CD4-positive, alpha-beta T cell (primary cell): ENCODE results near the gene TRMT44. TPM values are rescaled to one million over a fixed set of nuclear protein-coding genes. Genes with fewer than 3 reads are reported as not detected.
A peak's percentile ranks its signal among the peaks of the same experiment; 100 is the strongest.

Experiments
- ATAC-seq: fragments of 200-7000 bp; cut with Tn5 transposase; one replicate; pipeline ENCODE4 v1.10.0; 2022; ENCODE audit warnings: mild to moderate bottlenecking; ENCODE audit not compliant: poor library complexity
- CTCF ChIA-PET: fragments of 350-600 bp; sonication (Branson Sonifier 250); formaldehyde crosslinking; loops from one replicate; lab custom pipeline; 2021; ENCODE audit warnings: antibody characterized with exemption, inconsistent platforms; lab: Charles Lee
- POLR2A ChIA-PET: fragments of 350-600 bp; sonication (Branson Sonifier 250); formaldehyde crosslinking; loops from one replicate; lab custom pipeline; 2021; ENCODE audit warnings: antibody characterized with exemption, inconsistent platforms; lab: Charles Lee
- DNase-seq, 14 experiments: peaks; one replicate each; pipeline ENCODE4 v3.0.0-alpha.2; 2013 to 2020; ENCODE audit warnings: mixed read lengths in 2 of 14
- H3K27ac ChIP-seq, 2 donors: one replicate each; pipeline versions ENCODE4 v1.5.1 to v1.7.0; 2013; ENCODE audit warnings: low read length in 2 of 2, low read depth in 1 of 2, mild to moderate bottlenecking in 1 of 2
- H3K27me3 ChIP-seq, 2 experiments: 1 replicate in 1 of 2; 2 replicates in 1 of 2; pipeline versions ENCODE4 v1.6.1 to v1.7.0; 2013; ENCODE audit warnings: low read length in 2 of 2, control low read depth in 1 of 2, mild to moderate bottlenecking in 1 of 2, moderate library complexity in 1 of 2; ENCODE audit not compliant: insufficient read depth in 2 of 2, control insufficient read depth in 1 of 2
- H3K36me3 ChIP-seq: one replicate; pipeline ENCODE4 v1.6.1; 2013; ENCODE audit warnings: low read length, control low read depth; ENCODE audit not compliant: insufficient read depth
- H3K4me1 ChIP-seq: one replicate; pipeline ENCODE4 v1.6.1; 2013; ENCODE audit warnings: low read length, control low read depth; ENCODE audit not compliant: insufficient read depth
- H3K4me3 ChIP-seq: one replicate; pipeline ENCODE4 v1.5.1; 2013; ENCODE audit warnings: mild to moderate bottlenecking, low read length, moderate library complexity
- H3K9me3 ChIP-seq, 2 experiments: 1 replicate in 1 of 2; 2 replicates in 1 of 2; pipeline versions ENCODE4 v1.6.1 to v1.7.0; 2013; ENCODE audit warnings: low read length in 2 of 2, mild to moderate bottlenecking in 2 of 2, control low read depth in 1 of 2, moderate library complexity in 1 of 2; ENCODE audit not compliant: control insufficient read depth in 1 of 2, insufficient read depth in 1 of 2
- H3K27ac Mint-ChIP-seq: one replicate; pipeline ENCODE4 v1.8.0; 2020; ENCODE audit warnings: mixed read lengths
- H3K27me3 Mint-ChIP-seq: one replicate; pipeline ENCODE4 v1.8.0; 2021; ENCODE audit warnings: mixed read lengths
- H3K36me3 Mint-ChIP-seq: one replicate; pipeline ENCODE4 v1.8.0; 2021; ENCODE audit warnings: low read depth, mixed read lengths
- H3K4me1 Mint-ChIP-seq: one replicate; pipeline ENCODE4 v1.8.0; 2021; ENCODE audit warnings: low read depth, mixed read lengths
- H3K4me3 Mint-ChIP-seq: one replicate; pipeline ENCODE4 v1.8.0; 2020; ENCODE audit warnings: mild to moderate bottlenecking, mixed read lengths
- H3K9me3 Mint-ChIP-seq: one replicate; pipeline ENCODE4 v1.8.0; 2020; ENCODE audit warnings: mixed read lengths
- CTCF ChIP-seq: fragments of 200-600 bp; IDR thresholded peaks from one replicate; pipeline ENCODE4 v1.8.0; 2022; ENCODE audit warnings: antibody characterized with exemption, mild to moderate bottlenecking
- intact Hi-C, 2 experiments: fragments of 100-400 bp; cut with DNase I in 1 of 2; cut with micrococcal nuclease in 1 of 2; formaldehyde crosslinking; loops; one replicate each; pipeline versions ENCODE4 v1.15.1 to v1.9.0; 2023 to 2025; cut with DNase I, micrococcal nuclease
- total RNA-seq, 174 experiments: library from RNA in 2 of 174; stranded (reverse) in 2 of 174; gene quantifications; one replicate each; pipeline ENCODE4 v1.2.3 and lab custom pipeline; 2021 to 2026

The TRMT44 gene
- total RNA-seq, 2 experiments from 2014 or later, result 25.6 to 29.2 TPM

GRCh38 chr4:8439914-8440491 is 574 bp upstream of the TRMT44 start:
- Histone ChIP-seq H3K9me3 (no peaks in the 10 kb centered on the region), H3K27ac (peak overlapping the region; percentile 88 to 96), H3K4me1 (peaks cover 58% of the 10 kb centered on the region), H3K36me3 (no peaks in the 10 kb centered on the region), H3K4me3 (peak overlapping the region; percentile 97), H3K27me3 (no peaks in the 10 kb centered on the region)
- peak; percentile 43 for ATAC-seq
- Mint-ChIP-seq H3K9me3 (peaks cover 2% of the 10 kb centered on the region), H3K4me1 (peaks cover 85% of the 10 kb centered on the region), H3K36me3 (peaks cover 15% of the 10 kb centered on the region), H3K27me3 (no peaks in the 10 kb centered on the region), H3K4me3 (peak overlapping the region; percentile 99), H3K27ac (peak overlapping the region; percentile 99)
- POLR2A ChIA-PET, result interaction anchor here (1.2 to 2.4 kb wide), 3 partner anchors 9 to 500 kb away, joined by 4 to 25 read pairs (median 6); partner anchors contain the start of gene AFAP1
- DNase-seq, result peak in 5 of 14 experiments; percentile 7 to 72 (median 54)
- no peak for TF ChIP-seq CTCF
- intact Hi-C loops, result loop anchor here (1.0 to 10.0 kb wide), 4 partner anchors 12 to 585 kb away; partner anchors contain the start of genes ABLIM2 (in 2 of the 2) and AFAP1 (in 1 of the 2)
- CTCF ChIA-PET, result interaction anchor here (0.9 to 1.0 kb wide), 2 partner anchors 12 to 31 kb away, joined by 3 read pairs; no protein-coding TSS in a partner anchor

GRCh38 chr4:8441499-8442091 is 1.0 kb downstream of the TRMT44 start:
- TF ChIP-seq CTCF, result no peak
- CTCF ChIA-PET, result no interaction called here
- Mint-ChIP-seq H3K36me3 (peaks cover 27% of the 10 kb centered on the region), H3K4me1 (peaks cover 84% of the 10 kb centered on the region), H3K4me3 (peak overlapping the region; percentile 81), H3K27ac (peak overlapping the region; percentile 40), H3K27me3 (no peaks in the 10 kb centered on the region), H3K9me3 (peaks cover 2% of the 10 kb centered on the region)
- ATAC-seq (no peak), DNase-seq (no peak)
- Histone ChIP-seq H3K9me3 (no peaks in the 10 kb centered on the region), H3K4me1 (peaks cover 44% of the 10 kb centered on the region), H3K27ac (no peak overlapping the region), H3K27me3 (no peaks in the 10 kb centered on the region), H3K36me3 (peaks cover 10% of the 10 kb centered on the region), H3K4me3 (peak overlapping the region; percentile 97)
- intact Hi-C loops, result loop anchor here (2.0 kb wide), 1 partner anchor 283 kb away; the partner anchor contains the start of gene ABLIM2 (in 2 of the 2)
- POLR2A ChIA-PET, result interaction anchor here (2.4 kb wide), 1 partner anchor 13 kb away, joined by 25 read pairs; no protein-coding TSS in a partner anchor

- peaks cover 36% of the 10 kb centered on the region for H3K4me1 ChIP-seq
- H3K27ac ChIP-seq, result no peak overlapping the region
- no peaks in the 10 kb centered on the region for H3K9me3 ChIP-seq
- H3K9me3 Mint-ChIP-seq, result peaks cover 2% of the 10 kb centered on the region
- no peak for ATAC-seq
- peaks cover 76% of the 10 kb centered on the region for H3K4me1 Mint-ChIP-seq
- TF ChIP-seq CTCF, result no peak
- H3K36me3 ChIP-seq, result peaks cover 12% of the 10 kb centered on the region
- CTCF ChIA-PET, result no interaction called here
- intact Hi-C loops, result no loop called here
- no peaks in the 10 kb centered on the region for H3K27me3 Mint-ChIP-seq
- no peak overlapping the region for H3K4me3 ChIP-seq
- H3K27ac Mint-ChIP-seq, result peak overlapping the region; percentile 71
- POLR2A ChIA-PET, result interaction anchor here (1.0 kb wide), 1 partner anchor 14 kb away, joined by 3 read pairs; no protein-coding TSS in a partner anchor
- peaks cover 36% of the 10 kb centered on the region for H3K36me3 Mint-ChIP-seq
- no peak for DNase-seq
- no peaks in the 10 kb centered on the region for H3K27me3 ChIP-seq
- H3K4me3 Mint-ChIP-seq, result peak overlapping the region; percentile 87
Measured at GRCh38 chr4:8442596-8443358, 2.2 kb downstream of the TRMT44 start.
